GM12801 (cell line): ENCODE measurements around the gene SMIM44.

ENCODE experiments used
- TF ChIP-seq, protein P1 (sequence below): IDR thresholded peaks from one replicate; pipeline ENCODE4 v1.5.1; 2011; ENCODE audit warnings: control low read depth; ENCODE audit not compliant: insufficient read length; ENCODE audit errors: extremely low read depth

Gene SMIM44

DNA sequence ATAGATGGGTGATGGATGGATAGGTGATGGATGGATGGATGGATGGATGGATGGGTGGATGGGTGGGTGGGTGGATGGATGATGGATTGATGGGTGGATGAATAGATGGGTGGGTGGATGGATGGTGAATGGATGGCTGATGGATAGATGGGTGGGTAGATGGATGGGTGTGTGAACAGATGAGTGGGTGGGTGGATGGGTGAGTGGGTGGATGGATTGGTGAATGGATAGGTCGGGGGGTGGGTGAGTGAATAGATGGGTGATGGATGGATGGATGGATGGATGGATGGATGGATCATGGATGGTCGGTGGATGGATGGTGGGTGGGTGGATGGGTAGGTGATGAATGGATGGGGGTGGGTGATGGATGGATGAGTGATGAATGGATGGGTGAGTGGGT, 6.4 kb downstream of the SMIM44 start:
- TF ChIP-seq, protein P1, sequence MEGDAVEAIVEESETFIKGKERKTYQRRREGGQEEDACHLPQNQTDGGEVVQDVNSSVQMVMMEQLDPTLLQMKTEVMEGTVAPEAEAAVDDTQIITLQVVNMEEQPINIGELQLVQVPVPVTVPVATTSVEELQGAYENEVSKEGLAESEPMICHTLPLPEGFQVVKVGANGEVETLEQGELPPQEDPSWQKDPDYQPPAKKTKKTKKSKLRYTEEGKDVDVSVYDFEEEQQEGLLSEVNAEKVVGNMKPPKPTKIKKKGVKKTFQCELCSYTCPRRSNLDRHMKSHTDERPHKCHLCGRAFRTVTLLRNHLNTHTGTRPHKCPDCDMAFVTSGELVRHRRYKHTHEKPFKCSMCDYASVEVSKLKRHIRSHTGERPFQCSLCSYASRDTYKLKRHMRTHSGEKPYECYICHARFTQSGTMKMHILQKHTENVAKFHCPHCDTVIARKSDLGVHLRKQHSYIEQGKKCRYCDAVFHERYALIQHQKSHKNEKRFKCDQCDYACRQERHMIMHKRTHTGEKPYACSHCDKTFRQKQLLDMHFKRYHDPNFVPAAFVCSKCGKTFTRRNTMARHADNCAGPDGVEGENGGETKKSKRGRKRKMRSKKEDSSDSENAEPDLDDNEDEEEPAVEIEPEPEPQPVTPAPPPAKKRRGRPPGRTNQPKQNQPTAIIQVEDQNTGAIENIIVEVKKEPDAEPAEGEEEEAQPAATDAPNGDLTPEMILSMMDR: no peak

DNA sequence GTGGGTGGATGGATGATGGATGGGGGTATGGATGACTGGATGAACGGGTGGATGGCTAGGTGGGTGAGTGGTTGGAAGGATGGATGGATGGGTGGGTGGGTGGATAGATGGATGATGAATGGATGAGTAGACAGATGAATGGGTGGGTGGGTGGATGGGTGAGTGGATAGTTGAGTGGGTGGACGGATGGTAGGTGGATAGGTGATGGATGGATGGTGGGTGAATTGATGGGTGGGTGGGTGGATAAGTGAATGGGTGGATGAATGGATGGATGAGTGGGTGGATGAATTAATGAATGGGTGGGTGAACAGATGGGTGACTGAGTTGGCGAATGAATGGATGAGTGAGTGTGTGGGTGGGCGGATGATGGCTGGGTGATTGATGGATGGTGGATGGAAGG, 7.8 kb downstream of the SMIM44 start:
- TF ChIP-seq, protein P1: no peak

DNA sequence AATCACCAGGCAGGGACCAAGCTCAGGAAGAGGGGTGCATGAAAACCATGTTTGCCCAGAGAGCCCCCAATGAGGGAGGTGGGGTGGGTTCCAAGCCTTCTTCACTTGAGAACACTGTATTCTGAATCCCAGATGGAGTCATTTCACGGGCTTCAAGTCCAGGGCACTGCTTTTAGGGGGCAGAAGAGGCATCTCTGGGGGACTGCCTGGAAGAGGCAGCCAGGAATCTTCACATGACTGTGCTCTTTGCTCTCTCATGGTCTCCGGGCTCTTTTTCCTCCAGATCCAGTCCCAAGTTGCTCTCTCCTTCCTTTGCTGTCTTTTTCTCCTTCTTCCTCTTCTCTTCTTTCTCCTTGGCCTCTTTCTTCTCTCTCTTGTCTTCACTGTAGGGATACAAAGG, 8.6 kb downstream of the SMIM44 start:
- TF ChIP-seq, protein P1: no peak

DNA sequence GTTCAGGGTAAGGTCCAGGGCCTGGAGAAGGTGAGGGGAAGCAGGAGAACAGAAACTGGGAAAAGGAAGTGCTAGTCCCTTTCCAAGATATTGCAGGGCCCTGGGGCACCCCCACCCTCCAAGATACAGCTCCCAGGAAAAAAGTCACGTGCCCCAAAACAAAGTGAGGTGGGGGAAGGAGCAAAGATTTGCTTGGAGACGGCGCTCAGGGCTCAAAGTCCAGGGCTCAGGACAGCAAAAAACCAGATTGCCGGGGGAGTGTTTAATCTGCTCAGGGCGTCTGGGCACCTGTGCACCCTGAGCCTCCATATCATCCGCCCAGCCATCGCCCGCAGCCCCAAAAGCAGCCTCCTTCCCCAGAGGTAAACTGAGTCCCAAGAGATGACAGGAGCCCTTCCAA, 9.2 kb downstream of the SMIM44 start:
- TF ChIP-seq, protein P1: no peak

DNA sequence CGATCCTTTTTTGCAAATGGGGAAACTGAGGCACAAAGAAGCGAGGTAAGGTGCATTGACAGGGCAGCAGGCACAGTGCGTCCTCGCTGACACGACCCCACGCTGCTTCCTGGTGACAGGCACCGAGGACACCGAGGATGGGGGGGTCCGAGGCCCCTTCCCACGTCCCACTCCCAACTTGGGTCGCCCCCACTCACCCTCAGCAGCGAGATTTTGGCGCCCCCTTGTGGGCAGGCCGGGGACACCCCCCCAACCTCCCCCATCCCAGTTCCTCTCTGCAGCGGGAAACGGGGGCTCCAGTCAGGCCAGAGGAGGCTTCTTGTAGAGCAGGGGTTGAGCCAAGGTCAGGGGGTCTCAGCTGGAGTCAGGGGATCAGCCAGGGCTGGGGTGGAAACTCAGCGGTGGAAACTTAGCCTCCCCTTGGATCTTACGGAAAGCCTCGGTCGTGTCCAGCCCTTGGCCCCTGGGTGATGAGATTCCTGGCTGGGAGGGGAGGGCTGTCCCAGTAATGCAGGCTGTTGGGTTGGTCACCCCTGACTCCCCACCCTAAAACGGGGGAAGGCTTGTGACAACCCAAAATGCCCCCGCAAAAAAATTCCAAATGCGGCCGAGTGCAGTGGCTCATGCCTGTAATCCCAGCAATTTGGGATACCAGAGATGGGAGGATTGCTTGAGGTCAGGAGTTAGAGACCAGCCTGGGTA, 11.1 kb downstream of the SMIM44 start:
- TF ChIP-seq, protein P1: no peak

DNA sequence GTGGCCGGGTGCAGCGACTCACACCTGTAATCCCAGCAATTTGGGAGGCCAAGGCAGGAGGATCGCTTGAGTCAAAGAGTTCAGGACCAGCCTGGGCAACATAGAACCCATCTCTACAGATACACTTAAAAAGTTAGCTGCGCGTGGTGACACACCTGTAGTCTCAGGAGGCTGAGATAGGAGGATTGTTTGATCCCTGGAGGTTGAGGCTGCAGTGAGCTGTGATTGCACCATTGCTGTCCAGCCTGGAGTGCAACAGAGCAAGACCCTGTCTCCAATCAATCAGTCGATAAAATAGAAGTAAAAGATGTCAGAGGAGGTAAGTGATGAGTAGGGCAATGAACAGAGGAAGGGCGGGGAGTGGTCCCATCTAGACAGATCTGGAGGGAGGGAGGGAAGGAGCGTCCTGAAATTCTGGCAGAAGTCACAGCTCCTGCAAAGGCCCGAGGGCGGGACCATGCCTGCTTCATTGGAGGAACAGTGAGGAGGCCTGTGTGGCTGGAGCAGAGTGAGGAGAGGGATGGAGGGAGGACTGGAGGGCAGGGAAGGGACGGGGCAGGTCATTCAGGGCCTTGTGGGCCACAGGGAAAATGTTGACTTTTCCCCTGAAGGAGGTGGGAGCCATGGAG, 12.6 kb downstream of the SMIM44 start:
- TF ChIP-seq, protein P1: no peak

DNA sequence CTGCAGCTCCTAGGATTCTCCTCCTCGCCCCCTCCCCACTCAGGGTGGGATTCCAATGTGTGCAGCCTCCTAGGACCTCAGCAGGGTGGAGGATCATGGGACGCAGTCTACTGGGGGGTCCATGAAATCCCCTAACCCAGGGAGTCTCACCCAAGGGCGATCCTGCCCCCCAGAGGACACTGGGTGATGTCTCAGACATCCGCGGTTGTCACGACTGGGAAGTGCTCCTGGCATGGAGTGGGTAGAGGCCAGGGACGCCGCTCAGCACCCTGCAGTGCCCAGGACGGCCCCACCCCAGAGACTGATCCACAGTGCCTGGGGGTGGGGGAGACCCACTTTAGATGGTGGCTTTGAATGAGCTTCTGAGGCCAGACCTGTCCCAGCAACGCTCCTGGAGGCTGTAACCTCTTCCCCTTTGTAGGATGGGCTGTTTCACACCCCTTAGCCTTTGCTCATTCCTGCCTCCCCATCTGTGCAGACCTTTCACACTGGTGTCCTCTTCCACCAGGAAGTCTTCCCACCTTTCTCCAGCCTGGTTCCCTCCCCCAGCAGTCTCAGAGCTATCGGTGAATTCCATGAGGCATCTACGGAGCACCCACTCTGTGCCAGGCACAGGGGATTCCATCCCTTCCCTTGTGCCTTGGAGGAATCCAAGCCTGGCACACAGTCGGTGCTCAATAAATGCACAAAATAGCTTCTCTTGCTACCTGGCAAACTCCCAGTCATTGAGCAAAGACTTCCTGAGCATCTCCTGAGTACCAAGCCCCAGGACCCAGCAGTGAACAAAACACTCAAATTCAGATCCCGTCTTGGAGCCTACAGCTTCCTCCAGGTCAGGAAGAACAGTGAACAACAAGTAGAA, 13.4 kb downstream of the SMIM44 start:
- TF ChIP-seq, protein P1: no peak
